Fibroblast of villous mesenchyme (primary cell): Measurements from ENCODE around the gene FAF1. TPM values are rescaled to one million over a fixed set of nuclear protein-coding genes. Genes with fewer than 3 reads are reported as not detected.
"Not testable (repeated sequence)": the region's sequence is repeated elsewhere in the genome, so short reads cannot be mapped to it uniquely, and the experiment has no call there.

ENCODE experiments used
- DNase-seq: peaks from one replicate; pipeline ENCODE4 v3.0.0-alpha.2; 2010; ENCODE audit warnings: low read depth
- H3K4me3 ChIP-seq: 2 replicates; pipeline ENCODE4 v1.5.1; 2011; ENCODE audit warnings: low read depth, mild to moderate bottlenecking, low read length
- CTCF ChIP-seq: IDR thresholded peaks from 2 replicates; pipeline ENCODE4 v1.5.1; 2012; ENCODE audit warnings: low read depth, mild to moderate bottlenecking, low read length; ENCODE audit not compliant: insufficient read depth
- total RNA-seq: library from RNA; depleted of rRNA; stranded (reverse); fragments of >200 nt; gene quantifications from 2 replicates; pipeline ENCODE4 v1.2.3, GENCODE V29; 2012

FAF1 gene
- total RNA-seq, 1 donor = 55.7 TPM

DNA sequence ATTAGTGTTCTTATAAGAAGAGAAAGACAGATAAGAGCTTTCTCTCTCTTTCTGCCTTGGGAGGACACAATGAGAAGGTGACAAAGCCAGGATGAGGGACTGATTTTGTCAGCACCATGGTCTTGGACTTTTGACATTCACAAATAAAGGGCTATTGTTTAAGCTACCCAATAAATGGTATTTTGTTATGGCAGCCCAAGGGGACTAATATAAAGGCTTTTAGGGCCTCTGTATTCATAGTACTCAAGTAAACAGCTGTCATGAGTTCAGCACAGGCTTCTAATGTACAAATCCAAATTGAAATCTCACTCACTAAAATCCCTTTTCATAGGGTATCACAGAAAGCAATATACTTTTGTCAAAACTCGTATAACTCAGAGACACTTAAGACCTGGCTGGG is 242.7 kb downstream of the FAF1 start:
- DNase-seq = no peak
- no peak overlapping the region for H3K4me3 ChIP-seq
- TF ChIP-seq CTCF = no peak

GRCh38 chr1:50716455-50716854 is 243.6 kb downstream of the FAF1 start:
- not testable (repeated sequence) for DNase-seq, H3K4me3 ChIP-seq

DNA sequence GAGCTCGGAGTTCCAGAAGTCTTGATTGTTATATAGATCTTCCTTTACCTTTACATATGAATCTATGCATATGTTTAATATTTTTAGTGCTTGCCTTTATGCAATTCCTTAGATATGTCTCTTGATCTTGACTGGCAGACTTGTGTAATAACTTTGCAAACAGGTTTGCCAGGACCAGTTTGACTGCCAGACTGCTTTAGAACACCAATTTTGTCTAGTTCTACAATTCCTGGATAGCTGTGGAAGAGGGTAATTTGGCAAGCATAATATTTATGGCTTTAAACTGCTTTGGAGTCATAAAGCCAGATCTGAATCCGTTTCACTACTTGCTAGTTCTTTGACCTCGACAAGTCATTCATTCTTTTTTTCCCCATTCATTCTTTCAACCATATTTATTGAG is 250.0 kb downstream of the FAF1 start:
- no peak overlapping the region for H3K4me3 ChIP-seq
- no peak for DNase-seq
- no peak for TF ChIP-seq CTCF

DNA sequence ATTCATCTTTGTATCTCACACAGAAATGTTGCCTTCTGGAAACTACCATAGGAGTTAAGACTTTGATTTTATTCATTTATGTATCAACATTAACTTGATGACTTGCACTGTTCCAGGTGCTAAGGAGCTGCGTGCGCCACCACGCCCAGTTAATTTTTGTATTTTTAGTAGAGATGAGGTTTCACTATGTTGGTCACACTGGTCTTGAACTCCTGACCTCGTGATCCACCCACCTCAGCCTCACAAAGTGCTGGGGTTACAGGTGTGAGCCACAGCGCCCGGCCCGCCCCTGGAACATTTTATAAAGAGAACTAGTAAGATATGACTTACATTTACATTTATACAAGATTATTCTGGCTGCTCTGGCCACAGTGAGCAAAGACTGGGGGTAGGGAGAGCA is 252.2 kb downstream of the FAF1 start:
- no peak for DNase-seq
- no peak for TF ChIP-seq CTCF
- no peak overlapping the region for H3K4me3 ChIP-seq

DNA sequence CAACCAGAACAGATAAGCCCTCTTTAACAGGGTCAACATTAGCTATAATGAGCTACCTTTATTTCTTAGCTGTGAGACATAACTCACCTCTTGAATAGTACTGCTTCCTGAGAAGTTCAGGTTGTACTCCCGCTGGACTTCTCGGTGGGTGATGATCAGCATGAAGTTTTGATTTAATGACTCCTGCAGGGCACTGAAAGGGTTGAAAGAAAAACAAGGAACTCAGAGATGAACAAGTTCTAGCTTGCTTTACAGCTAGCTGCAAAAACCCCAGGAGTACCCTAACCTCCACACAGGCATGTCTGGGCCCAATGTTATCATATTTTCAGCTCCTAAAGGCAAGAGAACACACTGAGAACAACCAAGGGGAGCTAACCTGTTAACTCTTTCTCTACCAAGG is 254.4 kb downstream of the FAF1 start:
- DNase-seq = no peak
- no peak overlapping the region for H3K4me3 ChIP-seq
- TF ChIP-seq CTCF = no peak

GRCh38 chr1:50705041-50705440 is 255.0 kb downstream of the FAF1 start:
- no peak overlapping the region for H3K4me3 ChIP-seq
- no peak for DNase-seq
- TF ChIP-seq CTCF = no peak

GRCh38 chr1:50704126-50704525 is 255.9 kb downstream of the FAF1 start:
- no peak overlapping the region for H3K4me3 ChIP-seq
- peak; percentile 88 for TF ChIP-seq CTCF
- peak; percentile 45 for DNase-seq
